GM19324 (cell line): Measurements from ENCODE around the gene GTF2H3.
"Not testable (repeated sequence)": the region's sequence is repeated elsewhere in the genome, so short reads cannot be mapped to it uniquely, and the experiment has no call there.

Source experiments
- ATAC-seq: cut with Tn5 transposase; IDR thresholded peaks from one replicate; pipeline ENCODE4 v1.9.1; 2021; ENCODE audit warnings: mild to moderate bottlenecking, moderate library complexity; ENCODE audit not compliant: unreplicated experiment, low FRiP score

GTF2H3 gene

DNA sequence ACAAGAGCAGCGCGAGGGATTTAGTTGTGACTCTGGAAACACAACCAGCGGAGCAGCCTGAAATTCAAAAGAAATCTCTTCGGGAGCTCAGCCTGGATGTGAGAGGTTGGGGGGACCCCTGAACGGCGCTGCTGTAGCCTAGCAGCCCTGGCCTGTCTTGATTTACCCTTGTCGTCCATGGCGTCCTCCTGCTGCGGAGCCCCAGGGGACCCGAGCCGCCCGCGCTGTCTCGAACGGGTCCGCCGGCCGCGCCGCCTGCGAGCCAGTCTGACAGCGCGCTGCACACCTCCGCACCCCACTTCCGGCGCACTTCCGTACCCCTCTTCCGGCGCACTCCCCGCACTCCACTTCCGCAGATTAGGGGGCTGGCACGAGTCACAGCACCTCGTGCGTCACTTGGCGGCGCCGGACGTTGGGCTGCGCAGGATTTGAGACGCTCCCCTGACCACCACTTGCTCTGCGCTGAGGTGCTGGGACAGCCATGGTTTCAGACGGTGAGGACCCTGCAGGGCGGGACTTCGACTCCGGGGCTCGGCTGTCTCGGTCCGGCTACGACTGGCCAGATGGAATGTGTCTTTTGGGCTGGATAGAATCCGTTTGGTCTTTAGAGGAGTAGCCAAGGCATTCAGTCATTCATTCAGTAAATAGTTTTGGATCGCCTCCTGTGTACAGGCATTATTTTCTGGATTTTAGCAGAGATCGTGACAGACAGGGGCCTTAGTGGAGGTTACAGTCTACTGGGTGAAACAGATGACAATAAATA is at the start of gene GTF2H3, which contains the start of gene EIF2B1:
Gene GTF2H3, plus strand, starts transcription at position 451 of the 763 bp plus-strand sequence. Its CDS starts 31 bp downstream, at position 482.
Gene EIF2B1, minus strand, starts transcription at position 308 of the 763 bp plus-strand sequence. Its CDS starts 129 bp downstream, at position 179.
- peak; percentile 95 for ATAC-seq

DNA sequence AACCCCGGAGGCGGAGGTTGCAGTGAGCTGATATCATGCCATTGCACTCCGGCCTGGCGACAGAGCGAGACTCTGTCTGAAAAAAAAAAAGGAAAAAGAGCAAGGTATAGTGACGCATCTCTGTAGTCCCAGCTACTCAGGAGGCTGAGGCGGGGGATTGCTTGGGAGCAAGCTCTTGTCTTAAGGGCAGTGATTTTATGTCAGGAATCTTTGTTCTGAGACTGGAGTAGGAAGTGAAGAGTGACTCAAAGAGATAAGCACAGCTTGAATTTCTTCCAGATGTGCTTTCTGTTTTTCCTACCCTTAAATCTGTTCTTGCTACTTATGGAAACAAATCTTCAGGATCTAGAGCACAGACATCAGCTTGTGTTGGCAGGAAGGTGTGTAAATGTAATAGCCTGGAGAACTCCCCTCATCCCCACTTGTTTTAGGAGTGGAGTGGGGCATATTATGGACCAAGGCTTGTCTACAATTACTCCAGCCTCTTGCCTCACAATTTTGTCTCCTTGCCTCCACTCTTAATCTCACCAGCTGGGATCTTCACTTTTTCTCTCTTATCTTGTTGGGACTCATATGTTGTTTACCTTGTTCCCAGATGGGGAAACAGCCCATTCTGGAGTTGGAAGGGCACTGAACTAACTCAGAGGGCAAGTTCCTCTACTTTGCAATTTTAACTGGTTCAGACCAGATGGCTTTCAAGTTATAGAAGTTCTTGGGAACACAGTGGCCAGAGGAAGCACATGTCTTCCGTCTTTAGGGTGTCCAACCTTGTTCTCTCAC is 41.7 kb upstream of the GTF2H3 start:
- no peak for ATAC-seq

GRCh38 chr12:123595729-123596128 is 37.9 kb upstream of the GTF2H3 start:
- ATAC-seq = no peak

DNA sequence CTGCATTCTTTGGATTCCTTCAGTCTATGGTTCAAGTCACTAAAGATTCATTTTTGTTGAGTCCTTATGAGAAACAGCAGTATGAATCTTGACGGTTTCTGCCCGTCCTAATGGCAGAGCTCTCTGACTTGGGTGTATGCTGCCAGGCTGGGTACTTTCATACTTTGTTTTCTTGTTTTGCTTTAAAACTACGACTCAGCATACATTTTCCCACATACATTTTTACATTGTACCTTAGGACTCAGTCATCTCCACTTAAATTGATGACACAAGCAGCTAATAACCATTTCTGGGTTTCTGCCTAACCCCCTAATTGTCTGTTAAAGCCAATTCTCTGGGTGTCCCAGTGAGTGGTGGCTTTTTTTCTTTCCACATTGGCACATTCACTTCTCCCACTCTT is 36.5 kb upstream of the GTF2H3 start:
- ATAC-seq = no peak

DNA sequence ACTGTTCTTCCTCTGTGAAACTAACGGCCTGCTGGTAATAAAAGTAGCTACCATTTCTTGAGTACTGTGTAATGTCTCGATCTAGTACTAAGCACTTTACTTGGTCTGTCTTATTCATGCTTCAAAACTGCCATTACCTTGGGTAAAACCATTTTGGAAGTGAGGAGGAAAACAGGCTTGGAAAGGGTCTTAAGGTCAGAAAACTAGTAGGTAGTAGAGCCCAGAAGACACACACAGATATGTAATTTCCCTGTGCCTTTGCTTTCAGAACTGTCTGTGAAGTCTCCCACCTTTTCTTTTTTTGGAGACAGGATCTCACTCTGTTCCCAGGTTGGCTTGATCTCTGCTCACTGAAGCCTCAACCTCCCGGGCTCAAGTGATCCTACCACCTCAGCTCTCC is 35.1 kb upstream of the GTF2H3 start:
- ATAC-seq = no peak

DNA sequence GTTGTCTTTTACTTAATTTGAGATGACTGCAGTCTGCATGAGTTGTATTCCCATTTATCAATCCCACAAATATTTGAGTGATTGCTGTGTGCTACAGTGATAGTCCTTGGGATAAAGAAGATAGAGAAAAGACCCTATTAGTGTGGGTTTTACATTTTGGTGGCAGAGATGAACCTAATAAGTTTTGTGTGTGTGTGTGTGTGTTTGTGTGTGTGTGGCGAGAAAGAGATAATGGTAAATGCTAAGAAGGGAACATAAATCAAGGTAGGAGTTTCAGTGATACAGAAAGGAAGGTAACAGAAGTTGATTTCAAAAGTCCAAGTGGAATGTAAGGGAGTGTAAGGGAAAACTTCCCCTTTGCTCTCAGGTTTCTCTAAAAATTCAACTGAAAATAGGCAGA is 34.3 kb upstream of the GTF2H3 start:
- ATAC-seq = no peak

DNA sequence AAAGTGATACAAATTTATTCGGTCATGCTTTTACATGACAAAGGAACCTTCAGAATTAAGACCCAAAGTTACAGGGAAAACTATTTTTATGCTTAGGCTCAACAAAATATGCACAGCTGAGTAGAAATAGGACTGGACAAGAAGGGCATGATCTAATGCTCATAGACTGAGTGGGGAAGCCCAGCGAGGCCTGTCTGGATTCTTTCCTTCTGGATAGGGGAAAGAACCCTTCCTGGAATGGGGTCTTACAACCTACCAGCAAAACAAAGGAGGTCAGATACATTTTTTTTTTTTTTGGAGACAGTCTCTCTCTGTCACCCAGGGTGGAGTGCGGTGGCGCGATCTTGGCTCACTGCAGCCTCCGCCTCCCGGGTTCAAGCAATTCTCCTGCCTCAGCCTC is 33.9 kb upstream of the GTF2H3 start:
- no peak for ATAC-seq

- peak; percentile 87 for ATAC-seq
Measured at GRCh38 chr12:123601602-123602489, 31.8 kb upstream of the GTF2H3 start, which contains the start of gene DDX55. TSS of gene DDX55 (plus strand) at chr12:123602099. CDS start at chr12:123602149, 50 bp downstream.

DNA sequence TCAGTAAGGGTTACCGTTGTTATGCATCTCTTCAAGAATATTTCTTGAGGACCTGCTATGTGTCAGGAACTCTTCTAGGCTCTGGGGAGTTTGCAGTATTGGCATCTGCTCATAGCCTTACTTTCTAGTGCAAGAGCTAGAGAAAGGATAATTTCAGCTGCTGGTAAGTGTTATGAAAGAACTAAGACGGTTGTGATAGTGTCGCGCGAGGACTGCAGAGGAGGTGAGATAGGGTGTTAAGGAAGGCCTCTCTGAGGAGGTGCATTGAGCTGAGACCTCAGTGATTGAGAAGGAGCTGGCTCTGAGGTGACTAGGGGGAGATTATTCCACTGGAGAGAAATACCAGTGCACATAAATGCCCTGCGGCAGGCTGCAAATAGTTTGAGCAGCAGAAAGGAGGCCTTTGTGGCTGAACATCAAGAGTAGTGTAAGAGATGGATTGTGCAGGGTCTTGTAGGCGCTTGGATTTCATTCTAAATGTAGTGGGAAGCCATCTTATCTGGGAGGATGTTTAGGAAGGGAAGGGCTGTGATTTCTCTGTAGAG is 30.9 kb upstream of the GTF2H3 start:
- ATAC-seq = no peak

GRCh38 chr12:123603495-123603894 is 30.1 kb upstream of the GTF2H3 start:
- not testable (repeated sequence) for ATAC-seq

GRCh38 chr12:123607756-123608155 is 25.9 kb upstream of the GTF2H3 start:
- no peak for ATAC-seq

DNA sequence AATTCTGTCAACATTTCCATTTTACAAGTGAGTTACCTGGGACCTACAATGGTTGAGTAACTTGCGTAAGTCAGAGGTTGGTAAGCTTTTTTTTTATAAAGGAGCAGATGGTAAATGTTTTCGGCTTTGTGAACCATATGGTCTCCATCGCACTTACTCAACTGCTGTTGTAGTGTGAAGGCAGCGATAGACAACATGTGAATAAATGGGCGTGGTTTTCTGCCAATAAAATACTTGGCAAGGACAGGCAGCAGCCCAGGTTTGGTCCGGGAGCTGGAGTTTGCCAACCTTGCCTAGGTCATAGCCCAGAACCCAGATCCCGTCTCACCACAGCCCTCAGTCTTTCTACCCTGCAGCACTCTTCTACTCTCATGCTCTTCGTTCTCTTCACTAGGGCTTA is 25.4 kb upstream of the GTF2H3 start:
- ATAC-seq = no peak

- ATAC-seq = no peak
Measured at GRCh38 chr12:123614110-123614509, 19.5 kb upstream of the GTF2H3 start.

DNA sequence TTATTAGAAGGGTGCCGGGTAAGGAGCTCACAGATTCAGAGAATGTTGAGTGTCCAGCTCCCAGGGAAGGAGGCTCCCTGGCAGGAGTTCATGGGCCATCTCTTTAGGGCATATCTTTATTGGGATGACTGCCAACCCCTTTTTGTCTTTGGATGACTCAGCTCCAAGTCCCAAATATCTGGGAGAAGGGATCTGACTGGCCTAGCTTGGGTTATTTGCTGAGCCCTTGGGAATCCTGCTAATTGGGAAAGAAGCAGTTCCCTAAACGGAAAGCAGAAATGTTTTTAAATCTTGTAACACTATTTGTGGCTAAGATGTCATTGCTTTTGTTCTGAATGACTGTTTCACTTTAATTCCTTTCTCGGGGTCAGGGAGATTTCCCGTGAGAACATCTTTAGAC is 19.1 kb upstream of the GTF2H3 start:
- no peak for ATAC-seq

DNA sequence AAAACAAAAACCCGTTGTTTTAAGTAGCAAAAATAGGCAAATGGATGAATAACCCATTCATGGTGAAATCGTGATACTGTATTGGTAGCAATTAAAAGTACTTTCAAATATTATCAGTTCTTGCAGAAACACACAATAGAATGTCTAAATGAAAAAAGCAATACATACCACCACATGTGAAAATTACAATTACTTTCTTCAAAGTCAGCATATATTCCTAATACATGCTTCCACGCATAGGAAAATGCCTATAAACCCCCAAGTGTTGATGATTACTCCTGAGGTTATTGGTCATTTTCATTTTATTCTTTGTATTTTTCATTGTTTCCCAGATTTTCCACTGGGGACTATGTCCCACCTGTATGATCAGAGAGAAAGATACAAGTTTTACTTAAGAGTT is 16.5 kb upstream of the GTF2H3 start:
- no peak for ATAC-seq

- no peak for ATAC-seq
Measured at GRCh38 chr12:123617580-123617979, 16.0 kb upstream of the GTF2H3 start.

DNA sequence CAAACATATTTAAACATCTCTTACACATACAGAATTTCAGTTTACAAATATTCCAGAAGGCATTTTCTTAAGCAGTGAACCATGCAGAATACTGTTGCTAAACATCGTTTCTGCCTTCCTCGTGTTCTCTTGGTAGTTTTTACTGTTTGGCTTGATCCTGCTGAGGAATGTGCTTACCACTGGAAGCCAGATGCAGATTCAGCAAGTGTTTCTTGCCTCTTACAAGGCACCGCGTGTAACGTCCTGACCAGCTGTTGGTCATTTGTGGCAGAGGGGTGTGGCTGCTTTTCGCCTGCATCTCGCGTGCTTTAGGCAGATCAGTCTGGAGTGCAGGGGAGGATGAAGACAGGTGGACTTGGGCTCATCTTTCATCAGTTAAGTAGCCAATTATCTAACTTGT is 12.5 kb upstream of the GTF2H3 start:
- no peak for ATAC-seq

DNA sequence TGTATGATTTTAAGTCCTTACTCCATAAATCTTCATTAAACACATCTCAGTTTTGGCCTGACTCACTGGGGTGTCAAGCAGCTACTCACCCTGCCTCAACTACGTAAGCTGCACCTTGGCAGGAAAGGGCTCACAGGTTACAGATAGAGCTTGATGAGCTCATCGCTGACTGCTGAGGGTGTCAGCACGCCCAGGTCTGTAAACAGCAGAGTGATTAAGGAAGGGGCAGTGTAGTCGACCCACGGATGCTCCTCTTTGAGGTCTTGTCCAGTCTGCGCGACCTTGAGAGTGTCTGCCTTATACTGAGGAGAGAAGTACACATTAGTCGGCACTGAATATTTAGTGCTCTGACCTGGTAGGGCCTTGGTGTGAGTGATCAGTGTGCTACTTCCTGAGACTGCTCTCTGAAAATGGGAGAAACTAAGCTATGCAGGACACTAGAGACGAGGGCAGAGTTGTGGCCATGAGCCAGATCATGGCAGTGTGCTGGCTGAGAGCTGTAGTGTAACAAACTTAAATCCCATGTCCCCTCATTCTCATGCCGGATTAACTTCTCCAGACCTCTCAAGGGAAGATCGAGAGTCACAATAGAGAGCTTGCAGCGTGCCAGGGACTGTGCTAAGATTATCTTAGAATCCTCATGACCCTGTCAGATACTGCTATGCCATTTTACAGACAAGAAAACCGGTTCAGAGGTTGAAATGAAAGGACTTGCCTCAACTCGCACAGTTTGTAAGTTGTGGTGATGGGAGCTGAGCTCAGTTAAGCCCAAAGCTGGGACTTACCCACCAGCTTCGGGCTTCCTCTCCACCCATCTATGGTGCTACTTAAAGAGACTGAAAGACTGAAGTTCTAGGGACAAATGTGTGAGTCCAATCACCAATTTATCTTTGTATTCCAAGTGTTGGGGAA is 11.8 kb upstream of the GTF2H3 start:
- no peak for ATAC-seq

DNA sequence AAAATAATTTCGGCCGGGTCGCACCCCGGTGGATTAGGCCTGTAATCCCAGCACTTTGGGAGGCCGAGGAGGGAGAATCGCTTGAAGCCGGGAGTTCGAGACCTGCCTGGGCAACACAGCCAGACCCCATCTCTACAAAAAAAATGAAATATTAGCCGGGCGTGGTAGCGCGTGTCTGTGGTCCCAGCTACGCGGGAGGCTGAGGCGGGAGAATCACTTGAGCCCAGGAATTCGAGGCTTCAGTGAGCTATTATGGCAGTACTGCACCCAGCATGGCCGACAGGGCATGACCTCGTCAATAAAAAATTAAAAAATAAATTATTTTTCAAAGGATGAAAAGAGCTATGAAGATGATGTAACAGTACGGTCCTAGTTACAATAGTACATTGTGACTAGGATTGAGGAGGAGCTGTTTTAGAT is 523 bp downstream of the GTF2H3 start:
- ATAC-seq = no peak
